Measurements from ENCODE around the gene CHAT.

DNA sequence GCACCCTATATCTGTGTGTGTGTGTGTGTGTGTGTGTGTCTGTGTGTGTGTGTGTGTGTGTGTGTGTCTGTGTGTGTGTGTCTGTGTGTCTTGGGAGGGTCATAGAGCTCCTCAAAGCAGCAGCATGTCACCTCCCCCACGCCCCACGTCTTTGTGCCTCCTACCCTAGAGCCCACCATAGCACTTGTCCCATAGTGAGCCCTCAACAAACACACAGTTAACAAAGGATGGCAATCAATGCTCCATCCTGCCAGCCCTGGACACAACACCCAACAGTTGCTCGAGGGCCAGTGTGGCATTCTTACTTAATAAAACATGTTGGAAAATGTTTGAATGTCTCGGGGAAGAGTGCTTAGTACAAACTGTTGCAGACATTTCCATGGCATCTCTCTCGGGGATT, 96.1 kb downstream of the CHAT start:
- no peak for TF ChIP-seq CTCF (tag by site-specific recombination; IDR thresholded peaks at IDR 0.05)
- TF ChIP-seq ZNF335 (tag by site-specific recombination; conservative IDR thresholded peaks at IDR 0.05) = no peak
- no peak for TF ChIP-seq ZNF112 (tag by site-specific recombination; IDR thresholded peaks at IDR 0.05)
- TF ChIP-seq REST (tag by site-specific recombination; IDR thresholded peaks at IDR 0.05) = no peak
- no peak for TF ChIP-seq ZNF488 (tag by site-specific recombination; IDR thresholded peaks at IDR 0.05)
- no peak for TF ChIP-seq YY1 (tag by site-specific recombination; IDR thresholded peaks at IDR 0.05)
- TF ChIP-seq ZIC2 (tag by site-specific recombination; IDR thresholded peaks at IDR 0.05) = no peak
